ENCODE data around the gene RPS5.
"Not testable (repeated sequence)": the region's sequence is repeated elsewhere in the genome, so short reads cannot be mapped to it uniquely, and the experiment has no call there.

GRCh38 chr19:58376724-58377123 lies 10.3 kb upstream of the RPS5 start:
- not testable (repeated sequence) for TF ChIP-seq CTCF, POLR2A (IDR thresholded peaks at IDR 0.05)
